HG02623 (cell line): ENCODE measurements around the gene MITF.
"Not testable (repeated sequence)": the region's sequence is repeated elsewhere in the genome, so short reads cannot be mapped to it uniquely, and the experiment has no call there.

Source experiments
- ATAC-seq: cut with Tn5 transposase; IDR thresholded peaks from one replicate; pipeline ENCODE4 v1.9.1; 2021; ENCODE audit warnings: moderate library complexity; ENCODE audit not compliant: unreplicated experiment

MITF gene

GRCh38 chr3:69784954-69785514 is 45.8 kb downstream of the MITF start:
- ATAC-seq: no peak

- ATAC-seq: no peak
These were observed 46.6 kb downstream of the MITF start for GRCh38 chr3:69785769-69786320.

GRCh38 chr3:69786854-69787253 is 47.6 kb downstream of the MITF start:
- ATAC-seq: no peak

- no peak for ATAC-seq
These were observed 48.3 kb downstream of the MITF start for GRCh38 chr3:69787436-69788168.

GRCh38 chr3:69791106-69791505 is 51.8 kb downstream of the MITF start:
- no peak for ATAC-seq

GRCh38 chr3:69791919-69792399 is 52.7 kb downstream of the MITF start:
- ATAC-seq: no peak

- not testable (repeated sequence) for ATAC-seq
These were observed 56.9 kb downstream of the MITF start for GRCh38 chr3:69796126-69796525.

GRCh38 chr3:69803681-69804270 is 64.5 kb downstream of the MITF start:
- no peak for ATAC-seq

- ATAC-seq: no peak
These were observed 66.2 kb downstream of the MITF start for GRCh38 chr3:69805491-69805890.

- no peak for ATAC-seq
These were observed 67.6 kb downstream of the MITF start for GRCh38 chr3:69806735-69807438.

- ATAC-seq: no peak
These were observed 68.4 kb downstream of the MITF start for GRCh38 chr3:69807674-69808073.

GRCh38 chr3:69809076-69809835 is 70.0 kb downstream of the MITF start:
- ATAC-seq: no peak

- no peak for ATAC-seq
These were observed 72.5 kb downstream of the MITF start for GRCh38 chr3:69811452-69812401.

GRCh38 chr3:69815970-69816369 is 76.7 kb downstream of the MITF start:
- no peak for ATAC-seq

GRCh38 chr3:69817988-69818387 is 78.7 kb downstream of the MITF start:
- no peak for ATAC-seq

GRCh38 chr3:69819282-69819681 is 80.0 kb downstream of the MITF start:
- ATAC-seq: no peak

- no peak for ATAC-seq
These were observed 81.9 kb downstream of the MITF start for GRCh38 chr3:69821133-69821532.

- no peak for ATAC-seq
These were observed 84.5 kb downstream of the MITF start for GRCh38 chr3:69823743-69824142.

GRCh38 chr3:69825446-69825845 is 86.2 kb downstream of the MITF start:
- ATAC-seq: no peak
